Liver (tissue), 9 donors: Measurements from ENCODE around the gene CCR2. TPM values are rescaled to one million over a fixed set of nuclear protein-coding genes. Genes with fewer than 3 reads are reported as not detected.

ENCODE experiments used
- DNase-seq: peaks from one replicate; pipeline ENCODE4 v3.0.0-alpha.2; 2017; ENCODE audit warnings: low spot score
- H3K27ac ChIP-seq, 2 donors: one replicate each; pipeline ENCODE4 v1.7.0; 2013; ENCODE audit warnings: inconsistent platforms in 2 of 2, low read length in 2 of 2, control low read depth in 1 of 2, low read depth in 1 of 2, mild to moderate bottlenecking in 1 of 2
- H3K27me3 ChIP-seq, 4 donors: one replicate each; pipeline versions ENCODE4 v1.6.1 to v1.7.0; 2013; ENCODE audit warnings: low read length in 3 of 4, inconsistent platforms in 1 of 4, mild to moderate bottlenecking in 1 of 4, moderate library complexity in 1 of 4; ENCODE audit not compliant: control insufficient read depth in 4 of 4, insufficient read depth in 4 of 4
- H3K36me3 ChIP-seq, 4 donors: one replicate each; pipeline versions ENCODE4 v1.6.1 to v1.7.0; 2013; ENCODE audit warnings: low read length in 3 of 4, mild to moderate bottlenecking in 3 of 4, low read depth in 1 of 4, moderate library complexity in 1 of 4; ENCODE audit not compliant: control insufficient read depth in 4 of 4, insufficient read depth in 3 of 4
- H3K4me1 ChIP-seq, 4 donors: one replicate each; pipeline versions ENCODE4 v1.6.1 to v1.7.0; 2013; ENCODE audit warnings: low read length in 3 of 4, mild to moderate bottlenecking in 3 of 4, moderate library complexity in 1 of 4; ENCODE audit not compliant: control insufficient read depth in 4 of 4, insufficient read depth in 4 of 4
- H3K4me3 ChIP-seq, 3 donors: one replicate each; pipeline versions ENCODE4 v1.6.1 to v1.7.0; 2013; ENCODE audit warnings: low read length in 3 of 3, control low read depth in 1 of 3, low read depth in 1 of 3, mild to moderate bottlenecking in 1 of 3
- H3K9ac ChIP-seq, 2 donors: one replicate each; pipeline ENCODE4 v1.7.0; 2013; ENCODE audit warnings: low read length in 2 of 2, mild to moderate bottlenecking in 2 of 2, moderate library complexity in 2 of 2, control low read depth in 1 of 2, low read depth in 1 of 2
- H3K9me3 ChIP-seq, 4 donors: one replicate each; pipeline versions ENCODE4 v1.6.1 to v1.7.0; 2013; ENCODE audit warnings: low read length in 3 of 4; ENCODE audit not compliant: control insufficient read depth in 4 of 4
- CTCF ChIP-seq: fragments of 150-350 bp; IDR thresholded peaks from 2 replicates; pipeline ENCODE4 v1.5.1; 2017; ENCODE audit warnings: improper control_type of control experiment, low read depth, low read length; ENCODE audit not compliant: missing input control
- FOXA1 ChIP-seq: IDR thresholded peaks from 2 replicates; pipeline ENCODE4 v1.6.1; 2016; ENCODE audit warnings: antibody characterized with exemption
- FOXA2 ChIP-seq: IDR thresholded peaks from 2 replicates; pipeline ENCODE4 v1.6.1; 2016; ENCODE audit warnings: antibody characterized with exemption
- GABPA ChIP-seq, 2 donors: IDR thresholded peaks in 1 of 2; conservative IDR thresholded peaks in 1 of 2; 2 replicates each; pipeline ENCODE4 v1.6.1; 2016; ENCODE audit warnings: antibody characterized with exemption in 2 of 2, mild to moderate bottlenecking in 1 of 2, moderate library complexity in 1 of 2
- HNF4A ChIP-seq, 2 donors: conservative IDR thresholded peaks; 2 replicates each; pipeline ENCODE4 v1.6.1; 2016; ENCODE audit warnings: antibody characterized with exemption in 2 of 2, mild to moderate bottlenecking in 2 of 2
- HNF4G ChIP-seq: IDR thresholded peaks from 2 replicates; pipeline ENCODE4 v1.6.1; 2016; ENCODE audit warnings: antibody characterized with exemption
- JUND ChIP-seq, 2 donors: IDR thresholded peaks; 2 replicates each; pipeline ENCODE4 v1.6.1; 2016; ENCODE audit warnings: antibody characterized with exemption in 2 of 2
- MAX ChIP-seq: IDR thresholded peaks from 2 replicates; pipeline ENCODE4 v1.6.1; 2016; ENCODE audit warnings: antibody characterized with exemption
- NR2F2 ChIP-seq: IDR thresholded peaks from 2 replicates; pipeline ENCODE4 v1.6.1; 2016; ENCODE audit warnings: antibody characterized with exemption
- RAD21 ChIP-seq, 2 donors: IDR thresholded peaks; 2 replicates each; pipeline ENCODE4 v1.6.1; 2016; ENCODE audit warnings: antibody characterized with exemption in 2 of 2, mild to moderate bottlenecking in 2 of 2
- REST ChIP-seq: IDR thresholded peaks from 2 replicates; pipeline ENCODE4 v1.6.1; 2016; ENCODE audit warnings: antibody characterized with exemption, mild to moderate bottlenecking
- RXRA ChIP-seq, 2 donors: IDR thresholded peaks; 2 replicates each; pipeline ENCODE4 v1.6.1; 2017 to 2018; ENCODE audit warnings: antibody characterized with exemption in 2 of 2, mild to moderate bottlenecking in 1 of 2
- SP1 ChIP-seq: IDR thresholded peaks from 2 replicates; pipeline ENCODE4 v1.6.1; 2018; ENCODE audit warnings: antibody characterized with exemption, mild to moderate bottlenecking
- TAF1 ChIP-seq: conservative IDR thresholded peaks from 2 replicates; pipeline ENCODE4 v1.6.1; 2016; ENCODE audit warnings: antibody characterized with exemption, mild to moderate bottlenecking
- YY1 ChIP-seq: IDR thresholded peaks from 2 replicates; pipeline ENCODE4 v1.6.1; 2016; ENCODE audit warnings: antibody characterized with exemption, mild to moderate bottlenecking
- ZBTB33 ChIP-seq: IDR thresholded peaks from 2 replicates; pipeline ENCODE4 v1.6.1; 2016; ENCODE audit warnings: antibody characterized with exemption
- WGBS: extraction: QIAGEN DNeasy Blood & Tissue Kit; methylation state at CpG from one replicate; pipeline ENCODE4 v1.1.7; 2013; 5-methylcytosine and 5-hydroxymethylcytosine counted together
- polyA plus RNA-seq, 2 donors: library from polyadenylated mRNA; stranded (reverse) in 1 of 2; unstranded in 1 of 2; fragments of 200-250 nt in 1 of 2; fragments of >200 nt in 1 of 2; fragmentation: Nextera tagmentation in 1 of 2; extraction: Ambion mirVana in 1 of 2; gene quantifications; one replicate each; pipeline versions ENCODE4 v1.2.1 to v1.2.3, GENCODE V29; 2013 to 2015
- total RNA-seq, 2 donors: library from RNA; depleted of rRNA; stranded (reverse); fragments of >200 nt; gene quantifications; one replicate each; pipeline ENCODE4 v1.2.3, GENCODE V29; 2014
- TF ChIP-seq, protein P1 (sequence below): IDR thresholded peaks from 2 replicates; pipeline ENCODE4 v1.6.1; 2016; ENCODE audit warnings: antibody characterized with exemption
- donor health status: healthy.
- donor health status: healthy.
- donor health status: healthy.
- donor health status: healthy.
- donor health status: healthy.

Gene CCR2
- total and polyA plus RNA-seq, 4 donors: 0.68 to 3.4 (median 2.4) TPM

DNA sequence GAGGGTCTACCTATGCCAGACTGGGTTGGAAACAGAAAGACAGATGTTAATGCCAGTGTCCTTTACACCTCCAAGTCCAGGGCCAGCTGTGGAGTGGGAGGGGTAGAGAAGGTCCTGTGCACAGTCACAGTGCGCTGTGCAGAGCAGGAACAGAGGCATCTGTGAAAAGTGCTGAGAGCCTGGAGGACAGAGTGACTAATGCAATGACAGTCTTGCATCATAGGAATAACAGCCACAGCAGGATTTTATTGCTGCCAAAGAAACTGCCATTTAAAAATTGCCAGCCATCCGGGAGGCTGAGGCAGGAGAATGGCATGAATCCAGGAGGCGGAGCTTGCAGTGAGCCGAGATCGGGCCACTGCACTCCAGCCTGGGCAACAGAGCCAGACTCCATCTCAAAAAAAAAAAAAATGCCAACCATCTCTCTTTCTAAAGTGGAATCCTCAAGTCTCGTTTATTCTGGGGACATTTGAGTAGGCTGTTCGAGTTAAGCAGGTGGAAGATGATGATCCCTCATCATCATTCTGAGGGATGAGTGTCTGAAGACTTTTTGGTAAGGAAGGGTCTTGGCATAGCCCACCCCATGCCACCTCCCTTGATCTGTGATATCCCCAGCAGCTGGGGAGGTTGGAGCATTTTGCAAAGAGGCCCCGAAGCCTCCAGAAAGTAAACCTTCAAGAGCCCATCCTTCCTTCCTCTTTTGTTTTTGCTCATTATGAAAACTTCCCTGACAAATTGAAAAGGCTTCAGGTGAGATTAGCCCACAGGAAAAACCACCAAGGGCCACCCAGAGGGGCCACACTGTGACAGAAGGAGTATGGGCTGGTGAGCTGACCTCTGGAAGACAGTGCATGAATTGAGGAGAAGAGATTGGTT is 7.7 kb downstream of the CCR2 start:
- H3K36me3 ChIP-seq: no peaks in the 10 kb centered on the region
- no peak overlapping the region for H3K9ac ChIP-seq
- WGBS: 75% methylated on average over 8 of the region's 8 CpGs
- no peak overlapping the region for H3K4me3 ChIP-seq
- no peak overlapping the region for H3K27ac ChIP-seq
- no peaks in the 10 kb centered on the region for H3K9me3 ChIP-seq
- TF ChIP-seq TAF1: no peak
- TF ChIP-seq MAX: no peak
- no peak for TF ChIP-seq RXRA (IDR thresholded peaks at IDR 0.05)
- no peak for TF ChIP-seq REST
- no peak for TF ChIP-seq ZBTB33
- no peak for TF ChIP-seq HNF4A (conservative IDR thresholded peaks at IDR 0.05)
- TF ChIP-seq, protein P1, sequence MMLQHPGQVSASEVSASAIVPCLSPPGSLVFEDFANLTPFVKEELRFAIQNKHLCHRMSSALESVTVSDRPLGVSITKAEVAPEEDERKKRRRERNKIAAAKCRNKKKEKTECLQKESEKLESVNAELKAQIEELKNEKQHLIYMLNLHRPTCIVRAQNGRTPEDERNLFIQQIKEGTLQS: no peak
- TF ChIP-seq FOXA1: no peak
- no peak for TF ChIP-seq JUND (IDR thresholded peaks at IDR 0.05)
- no peak for TF ChIP-seq NR2F2
- no peak for TF ChIP-seq SP1
- no peak for TF ChIP-seq RAD21 (IDR thresholded peaks at IDR 0.05)
- no peak for TF ChIP-seq HNF4G
- TF ChIP-seq CTCF: no peak
- TF ChIP-seq FOXA2: no peak
- no peak for TF ChIP-seq GABPA (IDR thresholded peaks at IDR 0.05 in 1 of 2, conservative IDR thresholded peaks at IDR 0.05 in 1 of 2)
- no peak for TF ChIP-seq YY1
- H3K27me3 ChIP-seq: no peaks in the 10 kb centered on the region
- H3K4me1 ChIP-seq: peaks cover 0 to 3% (median 0%) of the 10 kb centered on the region in 4 donors
- no peak for DNase-seq
